COLO668 (cell line): ENCODE data around the gene NHLRC2.
"Not testable (repeated sequence)": the region's sequence is repeated elsewhere in the genome, so short reads cannot be mapped to it uniquely, and the experiment has no call there.

Experiments
- DNase-seq: peaks from one replicate; lab custom pipeline; 2025; ENCODE audit not compliant: unreplicated experiment; lab: John Stamatoyannopoulos, UW

Gene NHLRC2, protein sequence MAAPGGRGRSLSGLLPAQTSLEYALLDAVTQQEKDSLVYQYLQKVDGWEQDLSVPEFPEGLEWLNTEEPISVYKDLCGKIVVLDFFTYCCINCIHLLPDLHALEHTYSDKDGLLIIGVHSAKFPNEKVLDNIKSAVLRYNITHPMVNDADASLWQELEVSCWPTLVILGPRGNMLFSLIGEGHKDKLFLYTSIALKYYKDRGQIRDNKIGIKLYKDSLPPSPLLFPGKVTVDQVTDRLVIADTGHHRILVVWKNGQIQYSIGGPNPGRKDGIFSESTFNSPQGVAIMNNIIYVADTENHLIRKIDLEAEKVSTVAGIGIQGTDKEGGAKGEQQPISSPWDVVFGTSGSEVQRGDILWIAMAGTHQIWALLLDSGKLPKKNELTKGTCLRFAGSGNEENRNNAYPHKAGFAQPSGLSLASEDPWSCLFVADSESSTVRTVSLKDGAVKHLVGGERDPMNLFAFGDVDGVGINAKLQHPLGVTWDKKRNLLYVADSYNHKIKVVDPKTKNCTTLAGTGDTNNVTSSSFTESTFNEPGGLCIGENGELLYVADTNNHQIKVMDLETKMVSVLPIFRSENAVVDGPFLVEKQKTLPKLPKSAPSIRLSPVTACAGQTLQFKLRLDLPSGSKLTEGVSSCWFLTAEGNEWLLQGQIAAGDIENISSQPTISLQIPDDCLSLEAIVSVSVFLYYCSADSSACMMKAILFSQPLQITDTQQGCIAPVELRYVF

DNA sequence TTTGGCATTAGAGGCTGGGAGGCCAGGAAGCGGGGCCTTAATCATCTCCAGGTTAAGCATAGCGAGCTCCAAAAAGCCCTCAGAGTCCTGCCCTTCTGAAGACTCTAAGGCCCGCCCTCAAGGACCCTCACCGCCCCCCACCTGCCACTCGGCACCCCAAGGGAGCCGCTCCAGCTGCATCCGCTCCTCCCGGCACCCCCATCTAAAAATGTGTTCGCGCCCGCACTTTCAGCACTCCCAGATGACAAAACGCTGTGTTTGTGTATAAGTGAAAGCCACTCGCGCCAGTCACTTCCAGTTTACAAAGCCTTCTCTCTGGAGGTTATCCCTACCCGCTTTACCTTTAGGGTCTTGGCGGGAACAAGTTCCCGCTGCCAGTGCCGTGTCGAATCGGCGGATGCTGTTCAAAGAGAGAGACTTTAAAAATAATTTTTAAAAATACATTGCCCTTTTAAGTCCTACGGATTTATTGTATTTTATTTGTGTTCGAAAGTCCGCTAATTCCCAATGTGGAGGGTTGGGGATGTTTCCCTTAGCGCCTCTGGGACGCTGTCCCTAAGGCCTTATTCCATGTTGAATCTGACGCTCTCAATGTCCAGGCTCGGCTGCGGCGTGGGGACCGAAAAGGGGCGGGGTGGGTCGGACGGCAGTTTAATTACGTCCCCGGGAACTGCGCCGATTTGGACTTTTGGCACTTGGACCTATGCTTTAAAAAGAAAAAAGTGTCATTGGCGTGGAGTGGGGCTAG, at the start of gene NHLRC2, which contains the start of gene DCLRE1A:
Gene NHLRC2, plus strand, starts transcription at position 649 of the 748 bp plus-strand sequence. CDS start 212 bp downstream, outside the sequence.
Gene DCLRE1A, minus strand, starts transcription at position 70 of the 748 bp plus-strand sequence. CDS start 900 bp downstream, outside the sequence.
- peak; percentile 82 for DNase-seq

DNA sequence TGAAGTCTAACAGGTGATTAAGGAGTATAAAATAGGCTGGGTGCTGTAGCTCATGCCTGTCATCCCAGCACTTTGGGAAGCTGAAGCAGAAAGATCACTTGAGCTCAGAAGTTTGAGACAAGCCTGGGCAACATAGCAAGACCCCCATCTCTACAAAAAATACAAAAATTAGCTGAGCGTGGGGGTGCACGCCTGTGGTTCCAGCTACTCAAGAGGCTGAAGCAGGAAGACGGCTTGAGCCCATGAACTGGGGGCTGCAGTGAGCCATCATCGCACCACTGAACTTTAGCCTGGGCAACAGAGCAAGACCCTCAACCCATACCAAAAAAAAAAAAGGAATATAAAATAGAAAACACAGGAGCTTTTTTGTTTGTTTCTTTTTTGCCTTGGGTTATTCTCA, 48.0 kb upstream of the NHLRC2 start:
- DNase-seq = no peak

DNA sequence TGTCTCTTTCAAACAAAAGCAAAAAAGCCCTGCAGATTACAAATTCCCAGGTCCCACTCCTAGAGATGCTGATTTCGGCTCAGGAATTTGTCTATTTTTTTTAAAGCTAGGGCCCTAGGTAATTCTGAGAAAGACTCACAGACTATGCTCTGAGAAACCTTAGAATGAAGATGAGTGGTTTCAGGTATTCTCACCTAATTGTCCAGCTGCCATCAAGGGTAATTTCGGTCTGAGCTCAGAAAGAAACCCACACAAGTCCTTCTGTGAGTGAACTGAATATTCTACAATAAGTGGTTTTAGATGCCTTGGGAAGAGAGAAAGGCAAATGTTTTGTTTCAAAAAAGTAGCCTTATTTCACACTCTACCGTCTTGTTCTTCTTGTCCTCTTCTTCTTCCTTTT, 46.3 kb upstream of the NHLRC2 start:
- no peak for DNase-seq

DNA sequence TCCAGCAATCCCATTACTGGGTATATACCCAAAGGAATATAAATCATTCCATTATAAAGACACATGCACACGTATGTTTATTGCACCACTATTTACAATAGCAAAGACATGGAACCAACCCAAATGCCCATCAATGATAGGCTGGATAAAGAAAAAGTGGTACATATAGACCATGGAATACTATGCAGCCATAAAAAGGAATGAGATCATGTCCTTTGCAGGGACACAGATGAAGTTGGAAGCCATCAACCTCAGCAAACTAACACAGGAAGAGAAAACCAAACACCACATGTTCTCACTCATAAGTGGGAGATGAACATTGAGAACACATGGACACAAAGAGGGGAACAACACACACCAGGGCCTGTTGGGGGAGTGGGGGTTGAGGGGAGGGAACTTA, 39.8 kb upstream of the NHLRC2 start:
- not testable (repeated sequence) for DNase-seq

DNA sequence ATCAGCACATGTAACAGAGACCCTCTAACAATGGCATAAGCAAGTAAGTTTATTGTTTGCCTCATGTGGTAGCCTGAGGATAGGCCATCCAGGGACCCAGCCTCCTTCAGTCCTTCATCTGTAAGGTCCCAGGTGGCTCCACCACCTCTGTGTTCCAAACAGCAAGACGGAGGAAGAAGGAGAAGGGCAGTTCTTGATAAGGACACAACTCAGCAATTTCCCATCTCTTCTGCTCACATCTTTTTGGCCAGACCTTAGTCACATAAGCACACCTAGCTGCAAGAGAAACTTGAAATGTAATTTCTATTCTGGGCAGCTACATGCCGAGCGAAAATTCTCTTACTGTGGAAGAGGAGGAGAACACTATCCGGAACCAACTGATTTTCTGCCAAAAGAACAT, 34.5 kb upstream of the NHLRC2 start:
- DNase-seq = no peak

DNA sequence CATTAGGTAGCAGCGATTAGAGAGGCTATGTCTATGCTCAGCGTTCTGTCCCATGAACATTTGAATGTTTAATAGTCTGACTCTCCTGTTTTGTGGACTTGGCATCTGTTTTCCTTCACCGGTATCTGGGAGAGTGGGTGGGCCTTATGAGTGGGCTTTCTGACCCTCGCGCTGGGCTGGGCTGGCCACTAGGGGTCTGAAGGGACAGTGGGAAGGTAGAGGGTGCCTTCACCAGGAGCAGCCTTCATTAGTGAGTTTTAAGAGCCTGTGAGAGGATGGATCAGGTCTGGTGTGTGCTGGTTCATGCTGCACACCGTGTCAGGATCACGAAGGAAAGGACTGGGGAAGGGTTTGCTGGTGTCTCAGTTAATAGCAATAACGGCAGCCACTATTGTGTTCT, 34.0 kb upstream of the NHLRC2 start:
- DNase-seq = peak; percentile 0

DNA sequence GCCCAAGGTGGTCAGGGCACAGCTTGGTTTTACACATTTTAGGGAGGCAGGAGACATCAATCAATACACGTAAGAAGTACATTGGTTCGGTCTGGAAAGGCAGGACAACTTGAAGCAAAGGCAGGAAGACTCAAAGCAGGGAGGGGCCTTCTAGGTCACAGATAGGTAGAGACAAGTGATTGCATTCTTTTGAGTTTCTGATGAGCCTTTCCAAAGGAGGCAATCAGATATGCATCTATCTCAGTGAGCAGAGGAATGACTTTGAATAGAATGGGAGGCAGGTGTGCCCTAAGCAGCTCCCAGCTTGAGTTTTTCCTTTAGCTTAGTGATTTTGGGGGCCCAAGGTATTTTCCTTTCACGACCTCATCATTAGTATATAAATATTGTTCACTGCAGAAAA, 33.2 kb upstream of the NHLRC2 start:
- DNase-seq = not testable (repeated sequence)

DNA sequence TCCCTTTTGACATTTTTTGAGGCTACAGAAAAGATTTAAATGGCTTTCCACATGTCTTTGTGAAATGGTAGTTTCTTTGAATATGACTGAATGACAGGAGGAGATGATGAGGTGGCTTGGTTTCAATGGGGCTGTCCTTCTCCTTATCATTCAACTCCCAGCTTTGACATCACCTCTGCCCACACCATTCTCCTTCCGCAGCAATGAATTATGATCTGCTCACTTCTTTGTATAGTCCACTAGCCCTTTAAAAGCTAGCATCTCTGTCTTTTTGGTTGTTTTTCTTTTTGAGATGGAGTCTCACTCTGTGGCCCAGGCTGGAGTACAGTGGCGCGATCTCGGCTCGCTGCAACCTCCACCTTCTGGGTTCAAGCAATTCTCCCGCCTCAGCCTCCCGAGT, 32.3 kb upstream of the NHLRC2 start:
- DNase-seq = no peak

DNA sequence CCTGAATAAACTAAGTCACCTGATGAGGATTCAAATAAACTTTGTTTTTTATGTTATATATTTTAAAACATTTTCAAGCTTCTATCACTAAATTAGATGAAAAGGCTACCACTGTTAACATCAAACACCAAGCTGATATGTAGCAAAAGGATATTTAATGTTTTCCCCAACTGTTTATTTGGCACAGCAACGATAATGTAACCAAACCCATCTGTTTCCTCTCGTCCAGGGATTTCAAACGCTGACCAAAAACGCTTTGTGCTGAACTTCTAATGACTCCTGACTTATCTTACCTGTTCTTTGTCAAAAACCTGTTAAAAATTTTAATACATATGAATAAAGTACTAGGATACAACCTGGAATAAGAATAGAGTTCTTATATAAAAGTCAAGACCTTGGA, 31.1 kb upstream of the NHLRC2 start:
- no peak for DNase-seq

DNA sequence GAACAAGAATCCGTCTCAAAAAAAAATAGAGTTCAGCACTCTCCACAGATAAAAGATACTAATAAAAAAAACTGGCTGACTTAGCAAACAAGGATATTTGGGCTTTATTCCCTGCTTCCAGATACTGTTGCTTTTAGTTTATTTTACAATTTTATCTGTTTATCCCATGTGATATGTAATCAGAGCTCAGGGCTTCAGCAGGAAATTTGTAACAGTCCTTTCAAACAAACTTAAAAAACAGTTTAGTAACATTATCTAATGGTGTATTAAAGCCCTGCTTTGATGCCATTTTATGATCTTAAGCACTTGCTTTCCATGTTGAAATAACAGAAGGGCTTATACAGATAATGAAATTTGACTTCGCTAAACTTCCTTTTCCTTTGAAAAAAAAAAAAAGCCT, 28.7 kb upstream of the NHLRC2 start:
- DNase-seq = no peak

DNA sequence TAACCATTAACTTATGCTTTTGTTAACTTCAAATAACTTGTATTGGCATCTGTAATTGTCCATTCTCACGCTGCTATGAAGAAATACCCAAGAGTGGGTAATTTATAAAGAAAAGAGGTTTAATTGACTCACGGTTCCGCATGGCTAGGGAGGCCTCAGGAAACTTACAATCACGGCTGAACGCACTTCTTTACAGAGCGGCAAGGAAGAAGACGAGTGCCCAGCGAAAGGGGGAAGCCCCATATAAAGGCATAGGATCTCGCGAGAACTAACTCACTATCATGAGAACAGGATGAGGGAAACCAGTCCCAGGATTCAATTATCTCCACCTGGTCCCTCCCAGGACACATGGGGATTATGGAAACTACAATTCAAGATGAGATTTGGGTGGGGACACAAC, 25.9 kb upstream of the NHLRC2 start:
- not testable (repeated sequence) for DNase-seq

DNA sequence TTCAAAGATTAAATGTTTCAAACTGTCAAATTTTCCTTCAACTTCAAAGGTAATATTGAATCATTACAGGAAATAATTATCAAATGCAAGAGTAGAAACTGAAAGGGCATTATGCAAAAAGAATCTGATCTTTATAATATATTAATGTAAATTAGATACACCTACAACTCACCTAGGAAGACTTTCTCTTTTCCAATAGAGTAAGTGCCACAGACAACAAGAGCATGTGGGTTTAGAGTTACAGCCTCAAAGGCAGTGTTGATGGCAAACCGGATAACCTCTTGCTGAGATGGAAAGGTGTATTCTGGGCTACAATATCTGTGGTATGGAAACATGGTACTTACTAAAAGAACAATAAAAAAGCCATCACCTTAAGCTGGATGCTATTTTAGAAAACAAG, 12.3 kb upstream of the NHLRC2 start:
- no peak for DNase-seq

DNA sequence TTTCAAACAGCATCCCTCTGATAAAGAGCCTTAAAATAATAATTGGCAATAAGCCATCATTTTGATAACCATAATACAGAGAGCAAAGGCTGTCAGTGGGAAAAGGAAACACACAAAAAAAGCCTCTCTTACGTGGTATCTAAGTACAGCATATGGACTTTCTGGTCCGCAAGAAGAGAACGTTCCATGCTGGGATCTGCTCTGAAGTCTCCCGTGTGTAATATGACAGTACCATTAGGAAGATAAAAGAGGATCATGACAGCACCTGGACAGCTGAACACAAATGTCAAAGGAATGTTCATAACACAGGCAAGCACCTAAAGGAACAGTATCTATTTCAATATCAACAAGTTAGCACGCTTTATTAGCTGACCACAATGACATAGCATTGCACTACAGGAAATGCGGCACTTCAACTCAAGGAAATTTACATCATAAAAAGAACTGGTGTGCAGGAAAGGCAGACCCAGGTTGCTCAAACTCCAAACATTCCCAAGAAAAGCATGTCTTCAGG, 10.4 kb upstream of the NHLRC2 start:
- DNase-seq = peak; percentile 19

DNA sequence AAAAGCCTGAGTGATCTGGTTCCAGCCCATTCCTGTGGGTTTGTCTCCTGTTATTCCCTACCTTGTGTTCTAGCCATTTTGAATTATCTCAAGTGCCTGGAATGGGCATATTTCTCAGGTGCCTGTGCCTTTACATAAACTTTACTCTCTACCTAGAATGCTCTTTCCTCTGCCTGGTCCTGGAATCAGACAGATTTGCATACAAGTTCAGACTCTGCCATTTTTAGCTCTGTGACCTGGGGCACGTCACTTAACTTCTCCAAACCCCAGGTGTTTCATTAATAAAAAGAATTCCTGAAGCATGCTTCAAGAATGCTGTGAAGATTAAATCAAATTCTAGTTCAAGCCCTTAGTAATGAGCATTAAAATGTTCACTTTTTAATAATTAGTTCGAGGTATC, 8.4 kb upstream of the NHLRC2 start:
- DNase-seq = no peak

DNA sequence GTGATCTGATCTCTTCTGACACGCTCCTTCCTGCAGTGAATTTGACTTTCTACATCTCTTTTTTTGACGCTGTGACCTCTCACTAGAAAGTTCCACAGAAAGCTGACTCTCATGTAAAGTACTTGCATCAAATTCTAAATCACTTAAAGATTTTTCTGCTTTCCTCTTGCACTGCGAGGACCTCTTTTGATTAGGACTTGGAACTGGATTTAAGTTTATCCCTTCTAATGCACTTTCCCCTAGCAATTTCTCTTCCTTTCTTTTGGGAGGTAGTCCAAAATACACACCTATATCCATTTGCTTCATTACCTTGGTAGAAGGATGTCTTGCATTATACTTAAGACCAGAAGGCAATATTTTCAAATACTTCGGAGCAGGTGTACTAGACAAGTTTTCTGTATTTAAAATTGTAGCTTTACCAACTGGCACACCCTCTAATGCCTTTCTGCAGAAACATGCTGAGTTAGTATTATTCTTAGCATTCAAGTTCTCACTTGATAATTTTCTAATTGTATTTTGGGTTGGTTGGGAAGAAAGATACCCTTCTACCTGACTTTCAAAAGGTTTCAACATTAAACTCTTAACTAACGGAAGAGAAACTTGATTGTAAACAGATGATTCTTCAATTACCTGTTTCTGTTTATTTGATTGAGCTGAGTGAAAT, 5.2 kb upstream of the NHLRC2 start:
- DNase-seq = no peak

DNA sequence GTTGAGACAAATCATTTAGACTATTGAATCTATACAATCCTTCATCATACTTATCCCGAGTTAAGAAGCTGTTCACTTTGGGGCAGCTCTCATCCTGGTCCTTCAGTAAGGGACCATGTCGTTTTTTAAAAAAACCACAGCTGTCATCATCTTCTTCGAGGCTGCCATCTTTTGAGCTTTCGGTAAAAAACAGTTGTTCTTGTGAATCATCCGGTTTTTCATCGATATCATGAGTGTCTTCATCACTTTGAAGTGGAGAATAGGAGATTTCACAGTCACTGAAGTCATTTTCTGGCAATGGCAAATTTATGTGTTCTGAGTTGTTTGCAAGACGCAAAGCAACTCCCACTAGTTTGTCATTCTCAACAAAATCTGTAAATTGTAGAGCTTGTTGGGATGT, 4.5 kb upstream of the NHLRC2 start:
- no peak for DNase-seq

DNA sequence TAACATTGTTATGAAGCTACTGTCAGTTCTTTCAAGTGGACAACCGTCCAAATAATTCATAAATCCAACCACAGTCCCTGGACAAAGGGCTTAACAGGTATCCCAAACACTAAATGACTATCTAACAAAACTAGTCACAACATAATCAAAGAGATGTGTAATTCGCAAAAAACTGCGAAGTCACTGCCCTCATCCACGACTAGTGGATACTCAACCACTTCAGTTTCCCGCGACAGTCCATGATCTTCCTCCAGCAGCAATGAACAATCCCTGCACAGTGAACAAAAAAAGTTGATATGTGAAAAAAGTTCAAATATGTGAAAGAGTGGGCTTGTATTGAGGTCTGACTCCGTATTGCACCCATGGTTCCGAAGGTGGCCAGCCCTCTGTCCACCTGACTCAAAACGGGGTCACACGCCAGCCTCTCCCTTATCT, 866 bp upstream of the NHLRC2 start:
- no peak for DNase-seq

DNA sequence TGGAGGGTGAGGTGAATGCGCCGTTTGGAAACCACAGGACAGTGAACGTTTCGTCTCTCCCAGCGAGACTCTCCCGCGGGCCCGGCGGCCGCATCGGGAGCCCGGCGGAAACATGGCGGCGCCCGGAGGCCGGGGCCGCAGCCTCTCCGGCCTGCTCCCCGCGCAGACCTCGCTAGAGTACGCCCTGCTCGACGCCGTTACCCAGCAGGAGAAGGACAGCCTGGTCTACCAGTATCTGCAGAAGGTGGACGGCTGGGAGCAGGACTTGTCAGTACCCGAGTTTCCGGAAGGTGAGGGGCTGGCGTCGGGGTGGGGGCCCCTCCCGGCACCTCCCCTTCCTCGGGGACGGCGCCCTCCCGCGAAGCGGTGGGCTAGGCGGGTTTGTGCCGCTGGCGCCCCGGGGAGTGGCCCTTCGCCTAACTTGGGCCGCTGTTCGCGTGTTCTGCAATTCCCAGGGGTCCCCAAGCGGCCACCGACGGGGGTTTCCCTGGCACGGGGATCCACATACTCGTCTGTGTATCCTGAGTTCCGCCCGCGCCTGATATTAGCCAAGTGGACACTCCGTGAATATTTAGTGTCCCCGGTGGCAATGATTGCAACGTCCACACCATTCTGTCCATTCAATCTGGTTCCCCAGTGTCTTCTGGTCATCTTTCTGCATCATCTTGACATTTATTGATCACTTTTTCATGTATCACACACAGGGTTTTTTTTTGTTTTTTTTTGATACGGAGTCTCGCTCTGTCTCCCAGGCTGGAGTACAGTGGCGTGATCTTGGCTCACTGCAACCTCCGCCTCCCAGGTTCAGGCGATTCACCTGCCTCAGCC, 514 bp downstream of the NHLRC2 start:
- peak; percentile 68 for DNase-seq

DNA sequence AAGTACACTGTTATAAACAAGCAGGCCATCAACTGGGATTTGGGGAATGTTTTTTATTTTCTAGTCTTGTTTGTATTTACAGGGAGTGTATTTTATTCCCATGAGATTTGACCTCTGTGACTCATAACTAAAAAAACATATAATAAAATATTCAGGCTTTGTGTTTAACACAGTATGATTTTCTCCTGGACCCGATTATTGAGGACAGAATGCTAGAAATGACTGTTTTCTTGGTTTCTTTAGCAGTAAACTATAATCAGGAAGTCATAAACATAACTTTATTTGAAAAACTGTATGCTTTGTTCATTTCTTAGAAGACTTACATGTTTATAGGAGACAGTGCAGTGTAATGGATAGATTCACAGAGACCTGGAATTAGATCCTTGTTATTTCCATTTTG, 2.1 kb downstream of the NHLRC2 start:
- no peak for DNase-seq

DNA sequence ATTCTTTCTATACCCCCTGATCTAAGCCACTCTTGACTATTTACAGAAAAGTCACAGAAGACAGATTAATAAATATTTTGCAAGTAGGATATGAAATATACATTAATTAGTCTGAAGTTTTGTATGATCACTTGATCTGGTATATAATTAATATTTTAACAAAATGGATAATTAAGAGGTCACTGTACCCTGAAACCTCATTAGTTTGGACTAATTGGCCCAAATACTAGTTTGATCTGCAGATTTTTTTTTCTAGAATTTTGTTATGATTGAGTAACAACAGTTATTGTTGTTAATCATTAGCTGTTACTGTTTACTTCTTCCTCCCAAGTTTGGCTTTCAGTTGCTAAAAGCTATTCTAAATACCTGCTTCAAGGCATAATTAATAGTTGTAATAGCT, 2.7 kb downstream of the NHLRC2 start:
- DNase-seq = no peak
